K562 (cell line): ENCODE measurements around the gene PTPN7. TPM values are rescaled to one million over a fixed set of nuclear protein-coding genes. Genes with fewer than 3 reads are reported as not detected.

Experiments
- FOXA3 ChIP-seq, 2 experiments: fragments of 450-650 bp in 1 of 2; sonication (generic) in 1 of 2; formaldehyde crosslinking; IDR thresholded peaks in 1 of 2; conservative IDR thresholded peaks in 1 of 2; 2 replicates each; pipeline versions ENCODE4 v1.4.0 to v1.8.0; 2020 to 2022; ENCODE audit warnings: mild to moderate bottlenecking in 2 of 2, missing genetic modification reagents in 1 of 2
- KDM5B ChIP-seq: fragments of 200-600 bp; sonication (generic); IDR thresholded peaks from 2 replicates; pipeline ENCODE4 v1.6.1; 2012; ENCODE audit warnings: low read depth, mild to moderate bottlenecking, moderate library complexity, low read length, control low read depth, inconsistent platforms; ENCODE audit not compliant: insufficient replicate concordance
- LEF1 ChIP-seq: fragments of 450-650 bp; IDR thresholded peaks from 2 replicates; pipeline ENCODE4 v1.6.1; 2016; ENCODE audit warnings: mild to moderate bottlenecking
- NCOR1 ChIP-seq: fragments of 450-650 bp; IDR thresholded peaks from 2 replicates; pipeline ENCODE4 v1.6.1; 2016; ENCODE audit warnings: mild to moderate bottlenecking, moderate library complexity
- PHF8 ChIP-seq: fragments of 200-600 bp; sonication (generic); IDR thresholded peaks from 2 replicates; pipeline ENCODE4 v1.6.1; 2012; ENCODE audit warnings: mixed run types, mild to moderate bottlenecking, inconsistent platforms, low read length, moderate library complexity, borderline replicate concordance
- POLR2AphosphoS5 ChIP-seq: IDR thresholded peaks from 2 replicates; pipeline ENCODE4 v1.6.1; 2011; ENCODE audit warnings: mild to moderate bottlenecking, low read depth, low read length, moderate library complexity; ENCODE audit not compliant: control insufficient read depth, insufficient read depth
- POLR2B ChIP-seq: fragments of 450-650 bp; IDR thresholded peaks from 2 replicates; pipeline ENCODE4 v1.6.1; 2018; ENCODE audit warnings: low read depth; ENCODE audit not compliant: partially characterized antibody
- RFX1 ChIP-seq: fragments of 450-650 bp; IDR thresholded peaks from 2 replicates; pipeline ENCODE4 v1.6.1; 2016; ENCODE audit warnings: mild to moderate bottlenecking, moderate library complexity
- SREBF1 ChIP-seq: fragments of 150-350 bp; IDR thresholded peaks from 2 replicates; pipeline ENCODE4 v1.6.1; 2014; ENCODE audit warnings: antibody characterized with exemption, low read depth, low read length, borderline replicate concordance
- TSHZ1 ChIP-seq: fragments of 250-450 bp; sonication (Bioruptor Pico); IDR thresholded peaks from 2 replicates; pipeline ENCODE4 v1.4.0; 2020; ENCODE audit warnings: mild to moderate bottlenecking, moderate library complexity
- ZBTB1 ChIP-seq: sonication (generic); formaldehyde crosslinking; IDR thresholded peaks from 2 replicates; pipeline ENCODE4 v1.8.1; 2023; ENCODE audit warnings: missing genetic modification reagents, low read depth, mild to moderate bottlenecking, borderline replicate concordance
- ZFP36 ChIP-seq: fragments of 150-350 bp; IDR thresholded peaks from 2 replicates; pipeline ENCODE4 v1.6.1; 2018; ENCODE audit warnings: low read length, low read depth; ENCODE audit not compliant: partially characterized antibody
- ZNF143 ChIP-seq: sonication (generic); formaldehyde crosslinking; IDR thresholded peaks from 2 replicates; pipeline ENCODE4 v1.9.0; 2022; ENCODE audit warnings: mild to moderate bottlenecking, missing genetic modification reagents
- ZNF644 ChIP-seq: fragments of 200-800 bp; sonication (Bioruptor generic); IDR thresholded peaks from 2 replicates; pipeline ENCODE4 v1.6.1; 2016; ENCODE audit warnings: low read depth, missing genetic modification characterization, missing compliant biosample characterization
- ZNF766 ChIP-seq: fragments of 200-800 bp; sonication (Bioruptor generic); conservative IDR thresholded peaks from 2 replicates; pipeline ENCODE4 v1.6.1; 2016; ENCODE audit warnings: missing genetic modification characterization, missing compliant biosample characterization
- polyA plus RNA-seq, 8 experiments: library from polyadenylated mRNA; depleted of rRNA in 4 of 8; stranded (reverse) in 5 of 8; unstranded in 3 of 8; fragments of >200 nt; fragmentation: Nextera tagmentation in 2 of 8; fragmentation: Illumina TruSeq in 1 of 8; extraction: Ambion mirVana in 2 of 8; extraction: Trizol in 1 of 8; gene quantifications; 2 replicates each; pipeline versions ENCODE4 v1.2.1 to v1.2.3, GENCODE V29; 2011 to 2014; ENCODE audit warnings: inconsistent platforms in 1 of 8, missing spikeins in 1 of 8
- total RNA-seq, 7 experiments: library from RNA; depleted of rRNA in 6 of 7; stranded (reverse); fragments of >200 nt in 6 of 7; fragmentation: Illumina TruSeq in 2 of 7; extraction: Trizol in 2 of 7; gene quantifications; 2 replicates each; pipeline versions ENCODE4 v1.2.1 to v1.2.3, GENCODE V29; 2011 to 2021; ENCODE audit warnings: low replicate concordance in 1 of 7
- TF ChIP-seq, protein P1 (sequence below): sonication (generic); formaldehyde crosslinking; IDR thresholded peaks from 2 replicates; pipeline ENCODE4 v1.8.0; 2023; ENCODE audit warnings: missing genetic modification reagents, mild to moderate bottlenecking, borderline replicate concordance

PTPN7 gene
- total and polyA plus RNA-seq, 9 of the 15 experiments (the other 6 are each of a cell fraction or from before 2014, with no cell fraction given), result 18.7 to 144 (median 120) TPM

GRCh38 chr1:202162047-202162417, 1.6 kb upstream of the PTPN7 start (continued):
- TF ChIP-seq TSHZ1 (CRISPR knock-in tag) (peak; percentile 43; the same call in 1 of the 2 replicates), ZNF766 (peak; percentile 15; the same call in 1 of the 2 replicates), POLR2B (peak; percentile 14), ZNF143 (CRISPR knock-in tag) (0 out of 2 replicates have a peak, but pooled peaks have one; percentile 25), KDM5B (peak; percentile 45), SREBF1 (no peak), ZFP36 (no peak), NCOR1 (peak; percentile 45; the same call in 1 of the 2 replicates), FOXA3 (CRISPR knock-in tag; conservative IDR thresholded peaks at IDR 0.05 in 1 of 2, IDR thresholded peaks at IDR 0.05 in 1 of 2) (peak in 1 of 2 experiments; percentile 62; a peak in 1 of 4 replicates), ZNF644 (peak; percentile 79; the same call in 1 of the 2 replicates), ZBTB1 (CRISPR knock-in tag) (no peak), POLR2AphosphoS5 (peak; percentile 33; the same call in 1 of the 2 replicates), PHF8 (peak; percentile 28; the same call in 1 of the 2 replicates), RFX1 (no peak), LEF1 (peak; percentile 71)
- TF ChIP-seq, protein P1, sequence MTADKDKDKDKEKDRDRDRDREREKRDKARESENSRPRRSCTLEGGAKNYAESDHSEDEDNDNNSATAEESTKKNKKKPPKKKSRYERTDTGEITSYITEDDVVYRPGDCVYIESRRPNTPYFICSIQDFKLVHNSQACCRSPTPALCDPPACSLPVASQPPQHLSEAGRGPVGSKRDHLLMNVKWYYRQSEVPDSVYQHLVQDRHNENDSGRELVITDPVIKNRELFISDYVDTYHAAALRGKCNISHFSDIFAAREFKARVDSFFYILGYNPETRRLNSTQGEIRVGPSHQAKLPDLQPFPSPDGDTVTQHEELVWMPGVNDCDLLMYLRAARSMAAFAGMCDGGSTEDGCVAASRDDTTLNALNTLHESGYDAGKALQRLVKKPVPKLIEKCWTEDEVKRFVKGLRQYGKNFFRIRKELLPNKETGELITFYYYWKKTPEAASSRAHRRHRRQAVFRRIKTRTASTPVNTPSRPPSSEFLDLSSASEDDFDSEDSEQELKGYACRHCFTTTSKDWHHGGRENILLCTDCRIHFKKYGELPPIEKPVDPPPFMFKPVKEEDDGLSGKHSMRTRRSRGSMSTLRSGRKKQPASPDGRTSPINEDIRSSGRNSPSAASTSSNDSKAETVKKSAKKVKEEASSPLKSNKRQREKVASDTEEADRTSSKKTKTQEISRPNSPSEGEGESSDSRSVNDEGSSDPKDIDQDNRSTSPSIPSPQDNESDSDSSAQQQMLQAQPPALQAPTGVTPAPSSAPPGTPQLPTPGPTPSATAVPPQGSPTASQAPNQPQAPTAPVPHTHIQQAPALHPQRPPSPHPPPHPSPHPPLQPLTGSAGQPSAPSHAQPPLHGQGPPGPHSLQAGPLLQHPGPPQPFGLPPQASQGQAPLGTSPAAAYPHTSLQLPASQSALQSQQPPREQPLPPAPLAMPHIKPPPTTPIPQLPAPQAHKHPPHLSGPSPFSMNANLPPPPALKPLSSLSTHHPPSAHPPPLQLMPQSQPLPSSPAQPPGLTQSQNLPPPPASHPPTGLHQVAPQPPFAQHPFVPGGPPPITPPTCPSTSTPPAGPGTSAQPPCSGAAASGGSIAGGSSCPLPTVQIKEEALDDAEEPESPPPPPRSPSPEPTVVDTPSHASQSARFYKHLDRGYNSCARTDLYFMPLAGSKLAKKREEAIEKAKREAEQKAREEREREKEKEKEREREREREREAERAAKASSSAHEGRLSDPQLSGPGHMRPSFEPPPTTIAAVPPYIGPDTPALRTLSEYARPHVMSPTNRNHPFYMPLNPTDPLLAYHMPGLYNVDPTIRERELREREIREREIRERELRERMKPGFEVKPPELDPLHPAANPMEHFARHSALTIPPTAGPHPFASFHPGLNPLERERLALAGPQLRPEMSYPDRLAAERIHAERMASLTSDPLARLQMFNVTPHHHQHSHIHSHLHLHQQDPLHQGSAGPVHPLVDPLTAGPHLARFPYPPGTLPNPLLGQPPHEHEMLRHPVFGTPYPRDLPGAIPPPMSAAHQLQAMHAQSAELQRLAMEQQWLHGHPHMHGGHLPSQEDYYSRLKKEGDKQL (CRISPR knock-in tag), result 0 out of 2 replicates have a peak, but pooled peaks have one; percentile 7
